NCI-H2196 treated with DMSO at 0.1 percent for 48 hours (cell line): ENCODE measurements around the gene OLFML2A.
"Not testable (repeated sequence)": the region's sequence is repeated elsewhere in the genome, so short reads cannot be mapped to it uniquely, and the experiment has no call there.

Experiments used
- DNase-seq: peaks from one replicate; lab custom pipeline; 2025; ENCODE audit not compliant: unreplicated experiment; lab: John Stamatoyannopoulos, UW

The OLFML2A gene

DNA sequence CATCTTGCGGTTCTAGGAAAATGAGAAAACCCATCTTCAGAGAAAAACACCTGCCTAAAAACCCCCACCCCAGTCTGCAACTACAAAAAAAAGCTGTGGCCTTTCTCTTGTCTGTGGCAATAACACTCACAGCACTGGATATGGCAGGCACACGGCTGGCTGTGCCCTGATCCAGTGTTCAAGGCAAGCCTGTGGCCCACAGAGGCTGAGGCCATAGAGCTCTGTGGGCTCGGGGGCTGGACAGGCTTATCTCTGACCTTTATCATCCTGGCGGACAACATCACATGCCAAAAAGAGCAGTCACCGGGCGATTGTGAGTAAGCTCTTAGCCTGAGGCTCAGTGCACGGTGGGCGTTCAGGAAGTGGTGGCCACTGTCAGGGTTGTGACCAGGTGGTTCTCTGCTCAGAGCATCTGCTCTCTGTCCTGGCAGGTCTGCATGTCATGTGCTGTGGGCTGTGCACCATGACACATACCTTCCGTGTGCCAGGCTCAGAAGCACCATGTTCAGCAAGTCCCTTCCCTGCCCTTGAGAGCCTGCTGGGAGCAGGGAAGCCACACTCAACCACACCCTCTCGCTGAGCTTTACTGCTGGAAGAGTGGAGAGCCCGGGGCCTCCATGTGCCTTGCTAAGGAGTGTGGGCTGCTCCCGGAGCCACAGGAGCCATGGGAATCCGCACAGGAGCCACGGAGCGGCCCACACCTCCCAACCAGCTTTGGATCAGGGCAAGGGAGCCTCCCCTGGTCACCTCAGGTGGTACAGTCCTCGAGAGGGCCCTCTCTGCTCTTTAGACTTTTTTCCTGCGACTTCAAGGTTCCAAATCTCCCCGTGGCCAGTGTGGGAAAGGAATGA is 41.7 kb downstream of the OLFML2A start:
- no peak for DNase-seq

DNA sequence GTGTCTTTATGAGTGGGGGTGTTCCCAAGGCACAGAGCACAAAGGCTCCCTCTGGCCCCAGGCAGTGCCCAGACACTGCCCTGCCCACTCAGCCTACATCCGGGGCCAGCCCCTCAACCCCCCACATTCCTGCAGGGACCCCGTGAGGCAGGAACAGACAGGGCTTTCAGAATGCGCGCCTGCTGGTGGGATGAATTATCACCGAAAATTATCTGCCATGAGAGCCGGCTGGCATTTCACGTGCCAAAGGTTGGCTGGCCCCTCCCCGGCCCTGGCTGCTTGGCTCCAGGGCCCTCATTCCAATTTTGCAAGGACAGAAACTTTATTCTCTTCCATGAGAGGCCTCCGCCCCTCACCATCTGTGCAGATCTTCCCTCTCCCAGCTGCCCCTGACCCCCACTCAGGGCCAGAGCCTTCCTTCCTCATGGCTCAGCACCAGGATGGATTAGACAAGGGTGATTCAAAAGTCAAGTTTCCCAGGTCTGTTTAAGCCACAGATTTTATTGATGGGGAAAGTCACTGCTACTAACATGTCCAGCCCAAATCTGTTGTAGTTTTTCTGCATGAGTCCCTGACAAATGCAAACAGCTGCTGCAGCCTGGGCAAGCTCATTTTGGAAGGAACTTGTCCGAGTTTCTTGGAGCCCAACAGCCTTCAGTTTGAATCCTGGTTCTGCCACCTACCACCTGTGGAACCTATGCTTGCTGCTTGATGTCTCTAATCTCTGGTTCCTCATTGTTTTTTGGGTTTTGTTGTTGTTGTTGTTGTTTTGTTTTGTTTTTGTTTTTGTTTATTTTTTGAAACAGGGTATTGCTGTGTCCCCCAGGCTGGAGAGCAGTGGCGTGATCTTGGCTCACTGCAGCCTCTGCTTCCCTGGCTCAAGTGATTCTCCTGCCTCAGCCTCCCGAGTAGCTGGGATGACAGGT is 44.0 kb downstream of the OLFML2A start:
- DNase-seq: no peak

DNA sequence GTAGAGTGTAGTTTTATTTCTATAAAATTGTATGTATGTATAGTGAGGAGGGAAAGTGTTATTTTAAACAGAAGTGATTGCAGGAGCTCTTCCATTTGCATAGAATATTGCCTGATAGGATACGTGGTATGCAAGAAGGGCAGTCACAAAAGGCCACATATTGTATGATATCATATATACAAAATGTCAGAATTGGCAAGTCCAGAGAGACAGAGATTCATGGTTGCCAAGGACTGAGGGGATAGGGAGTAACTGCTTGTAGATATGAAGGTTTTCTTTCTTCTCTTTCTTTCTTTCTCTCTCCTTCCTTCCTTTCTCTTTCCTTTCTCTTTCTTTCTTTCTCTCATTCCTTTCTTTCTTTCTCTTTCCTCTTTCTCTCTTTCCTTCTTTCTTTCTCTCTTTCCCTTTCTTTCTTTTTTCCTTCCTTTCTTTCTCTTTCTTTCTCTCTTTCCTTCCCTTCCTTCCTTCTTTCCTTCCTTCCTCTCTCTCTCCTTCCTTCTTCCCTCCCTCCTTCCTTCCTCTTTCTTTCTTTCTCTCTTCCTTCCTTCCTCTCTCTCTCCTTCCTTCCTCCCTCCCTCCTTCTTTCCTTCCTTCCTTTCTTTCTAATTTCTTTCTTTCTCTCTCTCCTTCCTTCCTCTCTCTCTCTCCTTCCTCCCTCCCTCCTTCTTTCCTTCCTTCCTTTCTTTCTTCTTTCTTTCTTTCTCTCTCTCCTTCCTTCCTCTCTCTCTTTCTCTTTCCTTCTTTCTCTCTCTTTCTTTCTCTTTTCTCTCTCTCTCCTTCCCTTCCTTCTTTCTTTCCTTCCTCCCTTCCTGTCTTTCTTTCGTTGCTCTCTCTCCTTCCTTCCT is 51.8 kb downstream of the OLFML2A start:
- no peak for DNase-seq

DNA sequence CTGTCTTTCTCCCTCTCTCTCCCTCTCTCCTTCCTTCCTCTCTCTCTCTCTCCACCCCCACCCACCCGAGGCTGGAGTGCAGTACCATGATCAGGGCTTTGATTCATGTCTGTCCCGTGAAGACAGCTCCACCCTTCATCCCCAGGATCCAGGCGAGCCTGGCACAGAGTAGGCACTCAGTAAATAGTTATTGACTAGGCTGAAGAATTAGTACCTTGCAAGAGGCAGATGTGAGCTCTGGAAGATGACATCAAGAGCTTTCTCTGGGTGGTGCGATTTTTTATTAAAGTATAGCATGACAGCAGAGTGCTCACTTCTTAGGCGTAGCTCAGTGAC is 52.4 kb downstream of the OLFML2A start:
- DNase-seq: no peak

DNA sequence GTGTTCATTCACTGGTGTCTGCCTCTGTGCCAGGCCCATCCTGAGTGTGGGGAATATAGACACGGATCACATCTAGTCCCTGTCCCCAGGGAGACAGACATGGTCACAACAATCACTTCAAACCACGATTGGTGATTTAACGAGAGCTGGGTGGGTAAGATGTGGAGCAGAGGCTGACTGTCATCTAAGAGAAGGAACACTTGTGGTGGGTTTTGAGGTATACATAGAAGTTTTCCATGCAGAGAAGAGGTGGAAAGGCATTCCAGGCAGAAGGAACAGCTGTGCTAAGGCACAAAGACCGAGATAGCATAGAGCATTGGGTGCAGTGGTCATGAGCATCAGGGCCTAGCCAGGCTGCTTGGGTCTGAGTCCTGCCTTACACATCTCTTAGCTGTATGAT is 53.7 kb downstream of the OLFML2A start:
- no peak for DNase-seq

DNA sequence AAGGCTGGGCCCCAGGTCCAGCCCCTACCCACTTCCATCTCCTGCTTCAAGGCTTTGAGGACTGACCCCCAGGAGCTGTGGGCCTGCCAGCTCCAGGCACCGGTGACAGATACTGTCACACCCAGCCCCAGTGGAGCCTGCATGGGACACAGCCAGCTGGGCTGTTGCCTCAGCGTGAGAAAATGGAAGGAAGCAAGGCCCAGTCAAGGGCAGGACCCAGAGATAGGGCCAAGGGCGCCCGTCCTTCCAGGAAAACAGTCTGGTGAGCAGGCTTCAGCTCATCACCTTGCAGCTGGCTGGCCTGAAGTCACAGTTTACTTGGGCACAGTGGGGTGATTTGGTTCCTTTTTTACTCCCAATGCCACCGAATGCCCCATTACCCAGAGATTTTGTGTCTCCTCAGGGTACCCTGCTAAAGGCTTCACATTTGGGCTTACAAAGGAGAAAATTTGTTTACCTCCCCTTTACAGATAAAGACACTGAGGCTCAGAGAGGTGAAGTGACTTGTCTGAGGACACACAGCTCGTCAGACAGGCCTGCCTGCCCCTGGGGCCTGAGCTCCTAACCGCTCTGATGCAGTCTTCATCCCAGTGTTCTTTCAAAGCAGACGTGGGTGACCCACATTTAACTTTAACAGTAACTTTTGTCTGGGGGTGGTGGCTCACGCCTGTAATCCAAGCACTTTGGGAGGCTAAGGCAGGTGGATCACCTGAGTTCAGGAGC is 54.9 kb downstream of the OLFML2A start:
- no peak for DNase-seq

DNA sequence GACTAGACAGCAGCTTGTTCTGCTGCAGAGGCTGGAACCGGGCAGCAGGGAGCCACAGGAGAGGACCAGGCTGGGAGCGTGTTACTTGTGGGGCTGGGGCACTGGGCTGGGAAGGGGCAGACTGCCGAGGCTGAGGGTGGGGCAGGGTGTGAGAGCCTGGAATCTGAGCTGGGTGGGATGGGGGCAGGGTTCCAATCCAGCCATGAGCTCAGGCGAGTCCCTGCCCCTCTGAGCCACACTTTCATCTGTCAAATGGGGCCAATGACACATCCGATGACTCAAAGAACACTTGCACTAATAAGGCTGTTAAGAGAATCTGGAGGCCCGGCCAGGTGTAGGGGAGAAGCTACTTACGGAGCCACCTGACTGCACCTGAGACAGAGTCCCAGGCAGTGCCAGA is 57.7 kb downstream of the OLFML2A start:
- no peak for DNase-seq

DNA sequence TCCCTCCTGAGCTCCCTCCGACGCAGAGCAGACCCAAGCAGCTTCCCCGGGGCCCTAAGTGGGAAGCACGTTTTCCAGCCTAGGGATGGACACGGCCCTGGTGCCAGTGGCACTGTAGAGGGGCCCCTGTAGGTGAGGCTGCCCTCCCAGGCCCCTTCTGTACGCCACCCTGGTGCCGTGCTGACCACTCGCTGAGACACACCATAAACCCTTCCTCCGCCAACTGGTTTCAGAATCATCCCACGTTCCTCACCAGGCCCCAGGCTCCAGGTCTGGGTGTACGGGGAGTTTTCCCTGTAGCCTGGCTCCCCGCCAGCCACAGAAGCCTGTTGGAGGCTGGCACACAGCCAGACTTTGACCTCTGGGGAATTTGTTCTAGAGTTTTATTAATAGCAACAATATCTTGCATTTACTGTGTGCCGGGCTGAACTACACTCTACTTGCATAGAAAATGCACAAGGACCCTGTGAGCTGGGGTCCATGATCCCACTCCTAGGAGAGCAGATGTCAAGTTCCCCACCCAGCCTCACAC is 58.2 kb downstream of the OLFML2A start:
- no peak for DNase-seq

DNA sequence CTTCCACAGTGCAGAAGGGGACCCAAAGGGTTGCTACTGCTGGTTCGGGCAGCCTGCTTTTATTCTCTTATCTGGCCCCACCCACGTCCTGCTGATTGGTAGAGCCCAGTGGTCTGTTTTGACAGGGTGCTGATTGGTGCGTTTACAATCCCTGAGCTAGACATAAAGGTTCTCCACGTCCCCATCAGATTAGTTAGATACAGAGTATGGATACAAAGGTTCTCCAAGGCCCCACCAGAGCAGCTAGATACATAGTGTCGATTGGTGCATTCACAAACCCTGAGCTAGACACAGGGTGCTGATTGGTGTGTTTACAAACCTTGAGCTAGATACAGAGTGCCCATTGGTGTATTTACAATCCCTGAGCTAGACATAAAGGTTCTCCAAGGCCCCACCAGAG is 61.2 kb downstream of the OLFML2A start:
- DNase-seq: not testable (repeated sequence)

DNA sequence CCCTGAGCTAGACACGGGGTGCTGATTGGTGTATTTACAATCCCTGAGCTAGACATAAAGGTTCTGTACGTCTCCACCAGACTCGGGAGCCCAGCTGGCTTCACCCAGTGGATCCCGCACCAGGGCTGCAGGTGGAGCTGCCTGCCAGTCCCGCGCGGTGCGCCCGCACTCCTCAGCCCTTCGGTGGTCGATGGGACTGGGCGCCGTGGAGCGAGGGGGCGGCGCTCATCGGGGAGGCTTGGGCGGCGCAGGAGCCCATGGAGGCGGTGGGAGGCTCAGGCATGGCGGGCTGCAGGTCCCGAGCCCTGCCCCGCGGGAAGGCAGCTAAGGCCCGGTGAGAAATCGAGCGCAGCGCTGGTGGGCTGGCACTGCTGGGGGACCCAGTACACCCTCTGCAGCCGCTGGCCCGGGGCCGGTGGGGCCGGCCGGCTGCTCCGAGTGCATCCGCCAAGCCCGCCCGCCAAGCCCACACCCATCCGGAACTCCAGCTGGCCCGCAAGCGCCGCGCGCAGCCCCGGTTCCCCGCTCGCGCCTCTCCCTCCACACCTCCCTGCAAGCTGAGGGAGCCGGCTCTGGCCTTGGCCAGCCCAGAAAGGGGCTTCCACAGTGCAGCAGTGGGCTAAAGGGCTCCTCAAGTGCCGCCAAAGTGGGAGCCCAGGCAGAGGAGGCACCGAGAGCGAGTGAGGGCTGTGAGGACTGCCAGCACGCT is 61.8 kb downstream of the OLFML2A start:
- DNase-seq: not testable (repeated sequence)

DNA sequence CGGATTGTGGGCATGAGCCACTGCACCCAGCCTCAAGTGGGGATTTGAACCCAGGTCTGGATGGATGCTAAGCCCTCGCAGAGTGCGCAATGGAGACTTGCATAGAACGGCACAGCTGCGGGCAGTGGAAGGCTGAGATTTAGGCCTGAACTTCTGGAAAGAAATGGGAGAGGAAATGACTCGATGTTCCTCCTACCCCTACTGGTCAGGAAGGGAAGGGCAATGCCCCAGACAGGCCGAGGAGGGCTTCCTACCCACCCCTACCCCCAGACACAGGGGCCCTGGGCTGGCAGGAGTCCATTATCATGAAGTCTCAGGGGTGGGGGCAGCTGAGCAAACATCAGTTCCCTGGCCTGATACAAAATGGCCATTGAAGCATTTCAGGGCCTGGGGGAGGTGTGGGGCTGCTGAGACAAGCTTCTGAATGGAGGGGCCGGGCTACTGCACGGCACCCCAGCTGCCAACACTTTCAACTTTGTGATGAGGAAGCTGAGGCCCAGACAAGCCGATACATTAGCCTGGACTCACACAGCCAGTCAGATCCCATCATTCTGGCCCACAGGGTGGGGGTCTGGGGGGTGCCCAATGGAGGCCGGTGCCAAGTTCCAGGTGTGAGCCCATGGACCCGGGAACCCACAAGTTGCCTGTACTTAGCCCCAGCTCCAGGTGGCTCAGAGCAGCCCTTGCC is 62.8 kb downstream of the OLFML2A start:
- no peak for DNase-seq

DNA sequence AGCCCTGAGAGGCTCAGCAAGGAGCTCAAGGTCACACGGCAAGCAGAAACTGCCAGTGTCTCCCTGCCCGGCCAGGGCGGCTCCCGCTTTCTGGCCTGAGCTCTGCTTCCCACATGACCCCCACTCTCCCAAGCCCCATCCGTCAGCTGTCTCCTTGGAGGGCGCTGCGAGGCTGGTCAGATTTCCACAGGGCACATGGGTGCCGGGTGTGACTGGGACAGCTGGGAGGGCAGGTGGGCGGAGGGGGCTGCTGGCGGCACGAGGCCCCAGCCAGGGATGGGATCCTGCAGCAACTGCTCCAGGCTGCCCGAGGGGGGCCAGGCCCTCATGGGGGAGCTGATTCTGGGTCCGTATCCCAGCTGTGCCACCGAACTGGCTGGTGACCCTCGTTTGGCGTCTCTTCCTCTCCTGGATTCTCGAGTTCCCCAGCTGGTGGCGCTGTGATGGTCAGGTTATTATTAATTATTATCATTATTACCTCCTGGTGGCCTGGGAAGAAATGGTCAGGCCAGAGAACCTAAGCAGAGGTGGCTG is 63.4 kb downstream of the OLFML2A start:
- DNase-seq: no peak

DNA sequence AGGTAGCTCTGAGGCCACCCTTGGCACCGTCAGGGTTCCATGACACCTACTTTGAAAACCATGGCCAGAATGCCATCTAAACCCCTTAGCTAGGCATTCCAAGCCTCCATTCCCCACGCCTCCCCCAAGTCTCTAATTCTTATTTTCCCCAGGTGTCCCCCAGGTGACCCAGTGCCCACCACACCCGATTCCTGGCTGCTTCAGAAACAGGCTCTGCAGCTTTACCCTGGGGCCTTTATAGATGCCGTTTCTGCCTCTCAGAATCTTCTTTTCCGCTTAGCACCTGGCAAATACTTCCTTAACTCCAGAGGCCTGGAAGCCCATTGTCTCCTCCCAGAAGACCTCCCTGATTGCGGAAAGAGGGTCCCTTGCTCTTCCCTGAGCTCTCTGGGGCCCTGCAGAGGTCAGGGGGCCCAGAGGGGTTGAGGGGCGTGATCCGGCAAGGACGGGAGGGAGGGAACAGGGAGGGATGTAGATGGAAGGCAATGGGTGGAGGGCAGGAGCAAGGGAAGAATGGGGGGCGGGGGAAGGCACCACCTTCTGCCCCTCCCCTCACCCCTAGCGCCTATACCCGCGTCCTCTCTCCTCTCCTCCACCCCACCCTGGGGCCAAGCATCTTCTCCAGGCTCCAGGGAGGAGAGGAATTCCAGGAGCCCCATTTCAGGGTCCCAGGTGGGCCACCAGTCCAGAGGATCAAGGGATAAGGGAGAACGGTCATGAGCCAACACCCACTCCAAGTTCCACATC is 64.3 kb downstream of the OLFML2A start:
- no peak for DNase-seq

DNA sequence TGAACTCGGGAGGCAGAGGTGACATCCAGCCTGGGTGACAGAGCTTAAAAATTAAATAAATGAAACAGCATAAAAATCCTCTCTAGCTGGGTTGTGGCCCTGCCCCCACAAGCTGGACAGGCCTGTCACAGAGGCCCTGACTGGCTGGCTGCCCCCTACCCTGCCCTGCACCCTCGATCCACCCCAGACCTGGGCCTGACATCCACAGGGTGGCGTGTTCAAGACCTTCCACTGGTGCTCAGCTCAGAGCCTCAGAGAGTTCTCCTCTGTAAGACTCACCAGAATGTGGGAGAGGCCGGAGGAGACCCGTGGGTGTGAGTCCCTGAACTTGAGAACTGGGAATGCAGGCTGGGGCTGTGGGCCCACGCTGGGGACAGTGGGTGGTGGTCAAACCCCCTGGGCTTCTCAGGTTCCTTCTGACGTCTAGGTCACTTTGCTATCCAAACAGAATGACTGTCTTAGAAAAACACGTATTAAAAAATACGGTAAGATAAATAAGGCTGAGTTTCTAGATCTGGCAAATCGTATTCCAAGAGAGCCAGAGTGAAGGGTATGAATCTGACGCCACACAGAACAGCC is 66.6 kb downstream of the OLFML2A start:
- DNase-seq: no peak

DNA sequence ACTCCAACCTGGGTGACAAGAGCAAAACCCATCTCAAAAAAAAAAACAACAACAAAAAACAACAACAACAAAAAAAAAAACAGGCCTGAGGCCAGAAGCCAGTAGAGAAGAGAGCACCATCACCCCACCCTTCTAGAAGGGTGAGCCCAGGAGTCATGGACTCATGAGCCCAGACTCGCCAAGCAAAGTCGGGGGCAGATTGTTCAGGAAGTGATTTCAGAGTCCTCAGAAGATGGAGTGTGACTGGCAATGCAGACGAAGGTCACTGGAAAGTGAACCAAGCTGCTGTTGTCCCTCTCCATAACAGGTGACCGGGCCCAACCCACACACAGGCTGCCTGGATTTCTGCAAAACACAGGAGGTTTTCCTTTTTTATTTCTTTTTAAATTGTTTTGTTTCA is 67.4 kb downstream of the OLFML2A start:
- no peak for DNase-seq

DNA sequence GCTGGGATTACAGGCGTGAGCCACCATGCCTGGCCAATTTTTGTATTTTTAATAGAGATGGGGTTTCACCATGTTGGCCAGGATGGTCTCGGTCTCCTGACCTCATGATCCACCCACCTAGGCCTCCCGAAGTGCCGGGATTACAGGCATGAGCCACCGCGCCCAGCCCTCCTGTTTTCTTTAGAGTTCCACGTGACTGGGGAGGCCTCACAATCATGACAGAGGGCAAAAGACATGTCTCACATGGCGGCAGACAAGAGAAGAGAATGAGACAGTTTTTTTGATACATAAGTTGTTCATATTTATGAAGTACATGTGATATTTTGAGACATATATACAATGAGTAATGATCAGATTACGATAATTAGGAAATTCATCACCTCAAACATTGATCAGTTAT is 69.5 kb downstream of the OLFML2A start:
- DNase-seq: not testable (repeated sequence)

DNA sequence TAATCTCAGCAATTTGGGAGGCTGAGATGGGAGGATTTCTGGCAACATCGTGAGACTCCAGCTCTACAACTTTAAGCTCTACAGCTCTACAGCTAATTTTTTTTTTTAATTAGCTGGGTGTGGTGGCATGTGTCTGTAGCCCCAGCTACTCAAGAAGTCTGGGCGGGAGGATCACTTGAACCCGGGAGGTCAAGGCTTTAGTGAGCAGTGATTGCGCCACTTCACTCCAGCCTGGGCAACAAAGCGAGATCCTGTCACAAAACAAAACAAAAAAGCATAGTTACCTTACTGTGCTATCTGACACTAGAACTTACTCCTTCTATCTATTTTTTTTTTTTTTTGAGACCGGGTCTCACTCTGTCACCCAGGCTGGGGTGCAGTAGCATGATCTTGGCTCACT is 70.0 kb downstream of the OLFML2A start:
- no peak for DNase-seq

DNA sequence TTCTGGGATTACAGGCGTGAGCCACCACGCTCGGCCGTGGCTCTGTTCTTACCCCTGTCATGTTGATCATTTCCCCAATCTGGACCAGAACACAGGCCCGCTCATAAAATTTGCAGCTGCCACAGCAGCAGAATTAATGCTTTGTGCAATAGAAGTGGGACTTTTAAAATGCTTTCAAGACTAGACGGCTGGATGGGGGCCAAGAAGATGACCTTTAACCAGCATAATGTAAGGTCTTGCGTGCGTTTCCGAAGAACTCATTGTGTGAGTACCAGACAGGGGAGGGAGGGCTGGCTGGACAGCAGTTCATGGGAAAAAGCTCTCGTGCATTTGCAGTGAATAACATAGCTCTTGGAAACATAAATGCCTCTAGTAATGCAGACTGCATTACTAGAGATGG is 72.9 kb downstream of the OLFML2A start:
- no peak for DNase-seq
